ENCODE results near the gene SLC4A9. TPM values are rescaled to one million over a fixed set of nuclear protein-coding genes. Genes with fewer than 3 reads are reported as not detected.

The SLC4A9 gene
- total RNA-seq, 3 donors from 2014 or later = not detected

- peaks cover 4% of the 10 kb centered on the region for H3K4me1 Mint-ChIP-seq (ENCODE audit: low read depth)
Observed at GRCh38 chr5:140362875-140363630, 3.1 kb downstream of the SLC4A9 start.

GRCh38 chr5:140363631-140364471 is 3.9 kb downstream of the SLC4A9 start:
- H3K9me3 Mint-ChIP-seq = no peaks in the 10 kb centered on the region

More at GRCh38 chr5:140362875-140363630, 3.1 kb downstream of the SLC4A9 start:
- ATAC-seq (peak; percentile 91 to 94), DNase-seq (peak; percentile 84)
- Mint-ChIP-seq H3K9me3 (no peaks in the 10 kb centered on the region), H3K36me3 (ENCODE audit: insufficient read depth) (no peaks in the 10 kb centered on the region), H3K4me3 (peak overlapping the region; percentile 68), H3K27me3 (ENCODE audit: low read depth) (peaks cover 3% of the 10 kb centered on the region)

GRCh38 chr5:140364472-140364765 is 4.4 kb downstream of the SLC4A9 start:
- no peaks in the 10 kb centered on the region for H3K36me3 Mint-ChIP-seq (ENCODE audit: insufficient read depth)
- no peaks in the 10 kb centered on the region for H3K27me3 Mint-ChIP-seq (ENCODE audit: low read depth)
- no peak for ATAC-seq
- DNase-seq = no peak
- H3K9me3 Mint-ChIP-seq = no peaks in the 10 kb centered on the region
- no peak overlapping the region for H3K4me3 Mint-ChIP-seq
- peaks cover 4% of the 10 kb centered on the region for H3K4me1 Mint-ChIP-seq (ENCODE audit: low read depth)

More at GRCh38 chr5:140363631-140364471, 3.9 kb downstream of the SLC4A9 start:
- Mint-ChIP-seq H3K4me1 (ENCODE audit: low read depth) (peaks cover 4% of the 10 kb centered on the region), H3K27me3 (ENCODE audit: low read depth) (no peaks in the 10 kb centered on the region), H3K36me3 (ENCODE audit: insufficient read depth) (no peaks in the 10 kb centered on the region), H3K4me3 (peak overlapping the region; percentile 68)
- ATAC-seq (no peak), DNase-seq (no peak)

GRCh38 chr5:140365282-140365681 is 5.3 kb downstream of the SLC4A9 start:
- no peak overlapping the region for H3K4me3 Mint-ChIP-seq
- DNase-seq = no peak
- no peaks in the 10 kb centered on the region for H3K27me3 Mint-ChIP-seq (ENCODE audit: low read depth)
- ATAC-seq = no peak
- peaks cover 4% of the 10 kb centered on the region for H3K4me1 Mint-ChIP-seq (ENCODE audit: low read depth)
- H3K9me3 Mint-ChIP-seq = no peaks in the 10 kb centered on the region
- no peaks in the 10 kb centered on the region for H3K36me3 Mint-ChIP-seq (ENCODE audit: insufficient read depth)

GRCh38 chr5:140365941-140366340 is 5.9 kb downstream of the SLC4A9 start:
- no peak overlapping the region for H3K4me3 Mint-ChIP-seq
- no peaks in the 10 kb centered on the region for H3K36me3 Mint-ChIP-seq (ENCODE audit: insufficient read depth)
- H3K4me1 Mint-ChIP-seq (ENCODE audit: low read depth) = peaks cover 4% of the 10 kb centered on the region
- no peak for ATAC-seq
- no peak for DNase-seq
- H3K9me3 Mint-ChIP-seq = no peaks in the 10 kb centered on the region
- H3K27me3 Mint-ChIP-seq (ENCODE audit: low read depth) = no peaks in the 10 kb centered on the region

- ATAC-seq = no peak
- no peaks in the 10 kb centered on the region for H3K9me3 Mint-ChIP-seq
- H3K4me1 Mint-ChIP-seq (ENCODE audit: low read depth) = peaks cover 4% of the 10 kb centered on the region
- no peak for DNase-seq
- H3K27me3 Mint-ChIP-seq (ENCODE audit: low read depth) = no peaks in the 10 kb centered on the region
- no peaks in the 10 kb centered on the region for H3K36me3 Mint-ChIP-seq (ENCODE audit: insufficient read depth)
- H3K4me3 Mint-ChIP-seq = no peak overlapping the region
Observed at GRCh38 chr5:140366589-140367255, 6.7 kb downstream of the SLC4A9 start.

- H3K9me3 Mint-ChIP-seq = no peaks in the 10 kb centered on the region
- no peaks in the 10 kb centered on the region for H3K36me3 Mint-ChIP-seq (ENCODE audit: insufficient read depth)
- no peaks in the 10 kb centered on the region for H3K27me3 Mint-ChIP-seq (ENCODE audit: low read depth)
- DNase-seq (no peak), ATAC-seq (no peak)
- peaks cover 4% of the 10 kb centered on the region for H3K4me1 Mint-ChIP-seq (ENCODE audit: low read depth)
- H3K4me3 Mint-ChIP-seq = no peak overlapping the region
Observed at GRCh38 chr5:140367256-140368013, 7.4 kb downstream of the SLC4A9 start.

GRCh38 chr5:140371356-140372151 is 11.6 kb downstream of the SLC4A9 start:
- Mint-ChIP-seq H3K4me3 (no peak overlapping the region), H3K27me3 (ENCODE audit: low read depth) (no peaks in the 10 kb centered on the region), H3K9me3 (no peaks in the 10 kb centered on the region), H3K36me3 (ENCODE audit: insufficient read depth) (no peaks in the 10 kb centered on the region), H3K4me1 (ENCODE audit: low read depth) (no peaks in the 10 kb centered on the region)
- DNase-seq = no peak
- no peak for ATAC-seq

- DNase-seq = peak; percentile 29
- Mint-ChIP-seq H3K4me1 (ENCODE audit: low read depth) (no peaks in the 10 kb centered on the region), H3K4me3 (no peak overlapping the region), H3K27me3 (ENCODE audit: low read depth) (no peaks in the 10 kb centered on the region), H3K36me3 (ENCODE audit: insufficient read depth) (no peaks in the 10 kb centered on the region), H3K9me3 (no peaks in the 10 kb centered on the region)
- peak; percentile 62 to 80 for ATAC-seq
Observed at GRCh38 chr5:140372971-140373487, 13.0 kb downstream of the SLC4A9 start.

- H3K4me3 Mint-ChIP-seq = no peak overlapping the region
- peaks cover 6% of the 10 kb centered on the region for H3K4me1 Mint-ChIP-seq (ENCODE audit: low read depth)
- ATAC-seq (no peak), DNase-seq (no peak)
- no peaks in the 10 kb centered on the region for H3K36me3 Mint-ChIP-seq (ENCODE audit: insufficient read depth)
- H3K27me3 Mint-ChIP-seq (ENCODE audit: low read depth) = no peaks in the 10 kb centered on the region
- H3K9me3 Mint-ChIP-seq = no peaks in the 10 kb centered on the region
Observed at GRCh38 chr5:140381351-140381750, 21.4 kb downstream of the SLC4A9 start.

GRCh38 chr5:140381972-140382371 is 22.0 kb downstream of the SLC4A9 start:
- Mint-ChIP-seq H3K27me3 (ENCODE audit: low read depth) (no peaks in the 10 kb centered on the region), H3K4me1 (ENCODE audit: low read depth) (peaks cover 6% of the 10 kb centered on the region), H3K4me3 (no peak overlapping the region), H3K36me3 (ENCODE audit: insufficient read depth) (no peaks in the 10 kb centered on the region), H3K9me3 (no peaks in the 10 kb centered on the region)
- DNase-seq (no peak), ATAC-seq (peak; percentile 95 to 99)

- Mint-ChIP-seq H3K36me3 (ENCODE audit: insufficient read depth) (no peaks in the 10 kb centered on the region), H3K4me1 (ENCODE audit: low read depth) (peaks cover 6% of the 10 kb centered on the region), H3K27me3 (ENCODE audit: low read depth) (no peaks in the 10 kb centered on the region), H3K4me3 (no peak overlapping the region), H3K9me3 (no peaks in the 10 kb centered on the region)
- no peak for DNase-seq
- ATAC-seq = no peak
Observed at GRCh38 chr5:140382866-140383265, 22.9 kb downstream of the SLC4A9 start.

GRCh38 chr5:140383300-140383699 is 23.3 kb downstream of the SLC4A9 start:
- ATAC-seq = no peak

More at GRCh38 chr5:140383300-140383699, 23.3 kb downstream of the SLC4A9 start:
- H3K9me3 Mint-ChIP-seq = no peaks in the 10 kb centered on the region
- H3K4me3 Mint-ChIP-seq = no peak overlapping the region
- DNase-seq = no peak
- no peaks in the 10 kb centered on the region for H3K27me3 Mint-ChIP-seq (ENCODE audit: low read depth)
- no peaks in the 10 kb centered on the region for H3K36me3 Mint-ChIP-seq (ENCODE audit: insufficient read depth)
- peaks cover 6% of the 10 kb centered on the region for H3K4me1 Mint-ChIP-seq (ENCODE audit: low read depth)

Measured in activated T-cell treated with anti-CD3 and anti-CD28 coated beads, Interleukin-2, amount 50 U/mL, for 4 hours (primary cell).